ENCODE data around the gene EMP2. TPM values are rescaled to one million over a fixed set of nuclear protein-coding genes. Genes with fewer than 3 reads are reported as not detected.

EMP2 gene
- total and polyA plus RNA-seq, 2 donors: 4.8 to 11.7 TPM

DNA sequence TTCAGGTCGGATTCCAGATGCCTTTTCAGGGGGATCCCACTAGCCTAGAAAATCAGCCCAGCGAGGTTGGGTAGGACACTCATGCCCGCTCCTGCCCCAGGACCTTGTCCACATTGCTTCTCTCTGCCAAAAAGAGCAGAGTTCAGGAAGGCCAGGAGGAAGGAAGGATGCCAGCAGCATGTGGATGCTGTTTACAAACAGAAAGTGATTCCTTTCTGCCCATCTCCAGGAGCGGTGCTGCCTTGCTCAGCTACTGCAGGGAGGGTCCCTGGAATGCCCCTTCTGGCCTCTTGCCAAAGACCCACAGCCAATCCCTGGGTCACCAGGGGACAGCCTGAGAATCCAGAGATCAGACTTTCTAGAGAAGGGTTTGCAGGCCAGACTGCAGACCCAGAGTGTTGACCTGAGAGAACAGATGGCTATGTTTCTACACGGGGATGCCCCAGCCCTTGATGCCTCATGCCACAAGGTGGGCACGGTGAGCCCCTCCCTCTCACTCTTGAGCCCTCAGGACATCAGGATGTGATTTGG is 32.3 kb upstream of the EMP2 start:
- 46% methylated on average over 6 of the region's 6 CpGs for WGBS
- Histone ChIP-seq H3K4me1 (ENCODE audit: control insufficient read depth in 2 of 2, insufficient read depth in 2 of 2, low read length in 2 of 2) (peaks cover 0 to 4% of the 10 kb centered on the region in 2 donors), H3K27me3 (ENCODE audit: control insufficient read depth in 2 of 2, insufficient read depth in 1 of 2, low read length in 1 of 2) (peaks cover 0 to 5% of the 10 kb centered on the region in 2 donors), H3K27ac (ENCODE audit: low read depth in 1 of 2, low read length in 1 of 2) (no peak overlapping the region), H3K4me3 (ENCODE audit: low read length in 2 of 2) (no peak overlapping the region), H3K9me3 (ENCODE audit: control insufficient read depth in 2 of 2, insufficient read depth in 1 of 2, low read length in 1 of 2) (no peaks in the 10 kb centered on the region), H3K36me3 (ENCODE audit: control insufficient read depth in 2 of 2, insufficient read depth in 2 of 2, low read length in 1 of 2) (no peaks in the 10 kb centered on the region)
- no peak for DNase-seq (ENCODE audit: low read depth in 6 of 9, low spot score in 9 of 9)

DNA sequence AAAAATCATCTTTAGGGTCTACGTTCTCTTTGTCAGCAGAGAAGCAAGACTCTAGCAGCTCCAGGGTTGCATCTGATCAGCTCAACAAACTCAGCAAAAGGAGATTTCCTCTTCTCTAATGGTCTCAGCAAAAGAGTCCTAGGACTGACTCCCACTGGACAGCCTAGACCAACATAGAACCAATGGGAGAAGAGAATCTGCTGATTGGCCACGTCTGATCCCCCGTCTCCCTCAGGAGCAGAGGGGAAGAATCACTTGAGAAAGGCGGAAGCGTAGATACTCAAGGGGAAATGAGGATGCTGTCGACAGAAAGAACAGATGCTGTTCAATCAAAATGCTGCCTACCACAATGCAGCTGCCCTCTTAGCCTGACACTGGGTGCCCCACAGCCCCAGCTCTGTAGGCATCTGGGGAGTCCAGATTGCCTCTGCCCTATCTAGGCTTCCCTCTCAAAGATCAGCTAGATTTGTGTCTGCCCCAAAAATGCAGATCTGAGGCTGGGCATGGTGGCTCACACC is 31.5 kb upstream of the EMP2 start:
- H3K36me3 ChIP-seq (ENCODE audit: control insufficient read depth in 2 of 2, insufficient read depth in 2 of 2, low read length in 1 of 2): no peaks in the 10 kb centered on the region
- no peaks in the 10 kb centered on the region for H3K9me3 ChIP-seq (ENCODE audit: control insufficient read depth in 2 of 2, insufficient read depth in 1 of 2, low read length in 1 of 2)
- no peak for DNase-seq (ENCODE audit: low read depth in 6 of 9, low spot score in 9 of 9)
- peaks cover 0 to 4% of the 10 kb centered on the region in 2 donors for H3K4me1 ChIP-seq (ENCODE audit: control insufficient read depth in 2 of 2, insufficient read depth in 2 of 2, low read length in 2 of 2)
- H3K27me3 ChIP-seq (ENCODE audit: control insufficient read depth in 2 of 2, insufficient read depth in 1 of 2, low read length in 1 of 2): peaks cover 0 to 2% of the 10 kb centered on the region in 2 donors
- 92% methylated on average over 6 of the region's 6 CpGs for WGBS
- no peak overlapping the region for H3K27ac ChIP-seq (ENCODE audit: low read depth in 1 of 2, low read length in 1 of 2)
- no peak overlapping the region for H3K4me3 ChIP-seq (ENCODE audit: low read length in 2 of 2)

DNA sequence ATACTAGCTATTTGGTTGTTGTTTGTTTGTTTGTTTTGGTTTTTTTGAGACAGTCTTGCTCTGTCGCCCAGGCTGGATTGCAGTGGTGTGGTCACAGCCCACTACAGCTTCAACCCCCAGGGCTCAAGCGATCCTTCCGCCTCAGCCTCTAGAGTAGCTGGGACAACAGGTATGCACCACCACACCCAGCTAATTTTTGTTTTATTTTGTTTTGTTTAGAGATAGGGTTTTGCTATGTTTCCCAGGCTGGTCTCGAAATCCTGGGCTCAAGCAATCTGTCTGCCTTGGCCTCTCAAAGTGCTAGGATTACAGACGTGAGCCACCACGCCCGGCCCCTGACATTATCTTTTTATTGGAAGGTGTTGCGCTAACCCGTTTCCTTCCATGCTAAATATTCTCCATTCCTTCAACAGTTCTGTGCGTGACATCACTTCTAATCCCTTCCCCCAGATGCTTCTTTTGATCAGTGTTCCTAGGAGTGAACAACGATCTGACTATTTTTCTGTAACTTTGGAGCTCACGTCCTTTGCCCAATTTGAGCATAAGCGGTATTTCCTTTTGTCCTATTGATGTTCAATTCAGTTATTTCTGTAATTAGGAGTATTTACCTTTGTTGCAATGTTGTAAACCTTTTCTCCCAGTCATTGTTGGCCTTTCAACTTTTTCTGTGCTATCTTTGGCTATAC is 30.2 kb upstream of the EMP2 start:
- Histone ChIP-seq H3K36me3 (ENCODE audit: control insufficient read depth in 2 of 2, insufficient read depth in 2 of 2, low read length in 1 of 2) (no peaks in the 10 kb centered on the region), H3K4me3 (ENCODE audit: low read length in 2 of 2) (no peak overlapping the region), H3K27me3 (ENCODE audit: control insufficient read depth in 2 of 2, insufficient read depth in 1 of 2, low read length in 1 of 2) (no peaks in the 10 kb centered on the region), H3K9me3 (ENCODE audit: control insufficient read depth in 2 of 2, insufficient read depth in 1 of 2, low read length in 1 of 2) (no peaks in the 10 kb centered on the region), H3K27ac (ENCODE audit: low read depth in 1 of 2, low read length in 1 of 2) (no peak overlapping the region), H3K4me1 (ENCODE audit: control insufficient read depth in 2 of 2, insufficient read depth in 2 of 2, low read length in 2 of 2) (no peaks in the 10 kb centered on the region)
- WGBS: 94% methylated on average over 13 of the region's 13 CpGs
- no peak for DNase-seq (ENCODE audit: low read depth in 6 of 9, low spot score in 9 of 9)

DNA sequence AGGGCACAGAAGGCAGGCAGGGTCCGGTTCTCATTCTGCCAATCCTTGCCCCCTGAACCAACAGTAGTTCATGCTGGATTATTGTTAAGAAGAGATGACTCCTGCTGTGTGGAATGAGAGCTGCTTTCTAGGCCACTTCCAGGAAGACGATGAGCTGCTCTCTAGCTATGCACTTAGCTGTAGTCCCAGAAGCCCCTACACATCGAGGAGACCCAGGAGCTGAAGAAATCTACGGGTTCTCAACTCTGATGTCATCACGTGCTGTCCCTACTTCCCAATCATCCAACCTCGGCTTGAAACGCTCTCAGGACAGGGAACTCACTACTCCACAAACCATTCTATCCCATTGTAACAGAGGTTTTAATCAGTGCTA is 29.0 kb upstream of the EMP2 start:
- no peaks in the 10 kb centered on the region for H3K4me1 ChIP-seq (ENCODE audit: control insufficient read depth in 2 of 2, insufficient read depth in 2 of 2, low read length in 2 of 2)
- no peak overlapping the region for H3K4me3 ChIP-seq (ENCODE audit: low read length in 2 of 2)
- no peak for DNase-seq (ENCODE audit: low read depth in 6 of 9, low spot score in 9 of 9)
- WGBS: 97% methylated on average over 7 of the region's 7 CpGs
- no peaks in the 10 kb centered on the region for H3K27me3 ChIP-seq (ENCODE audit: control insufficient read depth in 2 of 2, insufficient read depth in 1 of 2, low read length in 1 of 2)
- H3K9me3 ChIP-seq (ENCODE audit: control insufficient read depth in 2 of 2, insufficient read depth in 1 of 2, low read length in 1 of 2): no peaks in the 10 kb centered on the region
- H3K36me3 ChIP-seq (ENCODE audit: control insufficient read depth in 2 of 2, insufficient read depth in 2 of 2, low read length in 1 of 2): no peaks in the 10 kb centered on the region
- H3K27ac ChIP-seq (ENCODE audit: low read depth in 1 of 2, low read length in 1 of 2): no peak overlapping the region

DNA sequence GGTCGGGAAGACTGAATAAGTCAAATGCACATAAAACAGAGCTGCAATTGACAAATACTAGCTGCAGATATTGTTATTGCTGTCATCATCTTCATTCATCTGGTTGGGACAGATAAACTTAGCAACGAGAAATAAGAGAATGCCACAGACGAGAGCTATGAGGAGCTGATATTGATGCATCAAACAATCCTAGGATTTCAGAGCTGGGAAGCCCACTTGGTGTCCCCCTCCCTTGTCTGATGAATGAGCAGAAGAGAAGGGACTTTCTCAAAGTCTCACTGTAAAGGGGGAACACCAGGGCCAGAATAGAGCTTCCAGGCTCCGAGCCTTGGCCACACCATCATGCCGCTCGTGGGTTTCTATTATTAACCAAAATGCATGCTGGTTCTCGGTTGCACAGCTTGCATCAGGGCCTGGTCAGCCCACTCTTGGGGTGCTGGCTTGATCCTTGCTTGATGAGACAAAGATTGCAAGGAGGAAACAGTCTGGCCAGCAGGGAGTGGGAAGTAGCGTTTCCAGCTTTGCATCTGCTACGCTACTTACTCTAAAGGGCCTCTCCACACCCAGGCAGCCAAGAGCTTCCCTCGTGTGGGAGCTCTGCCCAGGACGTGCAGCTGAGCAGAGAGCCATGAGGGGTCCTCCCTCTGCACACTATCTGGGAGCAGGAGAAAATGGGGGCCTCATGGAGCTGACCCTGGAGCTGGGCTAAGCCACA is 28.4 kb upstream of the EMP2 start:
- no peaks in the 10 kb centered on the region for H3K27me3 ChIP-seq (ENCODE audit: control insufficient read depth in 2 of 2, insufficient read depth in 1 of 2, low read length in 1 of 2)
- DNase-seq (ENCODE audit: low read depth in 6 of 9, low spot score in 9 of 9): no peak
- no peaks in the 10 kb centered on the region for H3K36me3 ChIP-seq (ENCODE audit: control insufficient read depth in 2 of 2, insufficient read depth in 2 of 2, low read length in 1 of 2)
- no peaks in the 10 kb centered on the region for H3K9me3 ChIP-seq (ENCODE audit: control insufficient read depth in 2 of 2, insufficient read depth in 1 of 2, low read length in 1 of 2)
- no peak overlapping the region for H3K27ac ChIP-seq (ENCODE audit: low read depth in 1 of 2, low read length in 1 of 2)
- 85% methylated on average over 11 of the region's 11 CpGs for WGBS
- H3K4me3 ChIP-seq (ENCODE audit: low read length in 2 of 2): no peak overlapping the region
- no peaks in the 10 kb centered on the region for H3K4me1 ChIP-seq (ENCODE audit: control insufficient read depth in 2 of 2, insufficient read depth in 2 of 2, low read length in 2 of 2)

DNA sequence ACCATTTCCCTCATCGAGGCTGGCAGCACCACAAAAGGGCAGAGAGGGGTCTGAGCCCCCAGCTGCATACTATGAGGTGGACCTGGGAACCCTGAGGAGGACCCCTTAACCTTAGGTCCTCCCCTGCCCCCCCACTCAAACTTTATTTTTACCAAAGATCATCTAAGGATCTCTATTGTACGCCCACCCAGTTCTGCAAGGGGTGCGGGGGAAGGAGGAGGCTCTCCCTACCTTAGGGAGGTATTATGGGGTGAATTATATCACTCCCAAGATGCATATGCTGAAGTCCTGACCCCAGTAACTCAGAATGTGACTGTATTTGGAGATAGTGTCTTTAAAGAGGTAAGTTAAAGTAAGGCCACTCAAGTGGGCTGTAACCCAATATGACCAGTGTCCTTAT is 26.8 kb upstream of the EMP2 start:
- H3K4me1 ChIP-seq (ENCODE audit: control insufficient read depth in 2 of 2, insufficient read depth in 2 of 2, low read length in 2 of 2): no peaks in the 10 kb centered on the region
- no peak overlapping the region for H3K27ac ChIP-seq (ENCODE audit: low read depth in 1 of 2, low read length in 1 of 2)
- H3K9me3 ChIP-seq (ENCODE audit: control insufficient read depth in 2 of 2, insufficient read depth in 1 of 2, low read length in 1 of 2): no peaks in the 10 kb centered on the region
- H3K36me3 ChIP-seq (ENCODE audit: control insufficient read depth in 2 of 2, insufficient read depth in 2 of 2, low read length in 1 of 2): no peaks in the 10 kb centered on the region
- 82% methylated on average over 3 of the region's 3 CpGs for WGBS
- no peaks in the 10 kb centered on the region for H3K27me3 ChIP-seq (ENCODE audit: control insufficient read depth in 2 of 2, insufficient read depth in 1 of 2, low read length in 1 of 2)
- H3K4me3 ChIP-seq (ENCODE audit: low read length in 2 of 2): no peak overlapping the region
- no peak for DNase-seq (ENCODE audit: low read depth in 6 of 9, low spot score in 9 of 9)

DNA sequence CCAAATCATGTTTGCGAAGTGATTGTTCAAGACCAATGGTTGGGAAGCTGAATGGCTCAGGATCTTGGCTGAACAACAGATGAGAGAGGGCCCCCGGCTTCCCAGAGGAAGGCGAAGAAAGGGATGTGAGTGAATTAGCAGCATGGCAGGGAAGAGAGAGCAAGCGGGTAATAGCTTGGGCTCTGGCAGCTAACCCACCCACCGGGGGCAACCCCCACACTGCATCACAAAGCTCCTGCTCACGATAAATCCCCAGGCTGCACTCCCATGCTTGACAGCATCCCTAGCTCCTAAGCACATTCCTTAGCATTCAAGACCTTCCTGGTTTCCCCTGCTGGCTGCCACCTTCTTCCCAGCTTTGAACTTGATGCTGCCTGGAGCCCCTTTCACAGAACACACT is 26.2 kb upstream of the EMP2 start:
- no peak overlapping the region for H3K4me3 ChIP-seq (ENCODE audit: low read length in 2 of 2)
- H3K4me1 ChIP-seq (ENCODE audit: control insufficient read depth in 2 of 2, insufficient read depth in 2 of 2, low read length in 2 of 2): no peaks in the 10 kb centered on the region
- H3K27me3 ChIP-seq (ENCODE audit: control insufficient read depth in 2 of 2, insufficient read depth in 1 of 2, low read length in 1 of 2): no peaks in the 10 kb centered on the region
- no peaks in the 10 kb centered on the region for H3K9me3 ChIP-seq (ENCODE audit: control insufficient read depth in 2 of 2, insufficient read depth in 1 of 2, low read length in 1 of 2)
- 90% methylated on average over 6 of the region's 6 CpGs for WGBS
- H3K36me3 ChIP-seq (ENCODE audit: control insufficient read depth in 2 of 2, insufficient read depth in 2 of 2, low read length in 1 of 2): no peaks in the 10 kb centered on the region
- DNase-seq (ENCODE audit: low read depth in 6 of 9, low spot score in 9 of 9): no peak
- H3K27ac ChIP-seq (ENCODE audit: low read depth in 1 of 2, low read length in 1 of 2): no peak overlapping the region

DNA sequence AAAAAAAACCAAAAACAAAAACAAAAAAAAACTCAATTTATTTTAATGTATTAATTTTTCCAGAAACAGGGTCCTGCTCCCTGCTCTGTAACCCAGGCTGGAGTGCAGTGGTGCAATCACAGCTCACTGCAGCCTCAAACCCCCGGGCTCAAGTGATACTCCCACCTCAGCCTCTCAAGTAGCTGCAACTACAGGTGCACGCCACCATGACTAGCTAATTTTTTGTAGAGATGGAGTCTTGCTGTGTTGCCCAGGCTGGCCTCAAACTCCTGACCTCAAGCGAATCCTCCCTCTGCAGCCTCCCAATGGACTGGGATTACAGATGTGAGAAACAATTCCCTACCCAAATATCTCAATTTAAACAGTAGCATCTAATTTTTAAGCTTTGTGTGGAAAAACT is 25.2 kb upstream of the EMP2 start:
- 93% methylated on average over 3 of the region's 3 CpGs for WGBS

More for the DNA sequence above, 25.2 kb upstream of the EMP2 start:
- no peak for DNase-seq (ENCODE audit: low read depth in 6 of 9, low spot score in 9 of 9)
- Histone ChIP-seq H3K36me3 (ENCODE audit: control insufficient read depth in 2 of 2, insufficient read depth in 2 of 2, low read length in 1 of 2) (no peaks in the 10 kb centered on the region), H3K4me3 (ENCODE audit: low read length in 2 of 2) (no peak overlapping the region), H3K27ac (ENCODE audit: low read depth in 1 of 2, low read length in 1 of 2) (no peak overlapping the region), H3K4me1 (ENCODE audit: control insufficient read depth in 2 of 2, insufficient read depth in 2 of 2, low read length in 2 of 2) (no peaks in the 10 kb centered on the region), H3K9me3 (ENCODE audit: control insufficient read depth in 2 of 2, insufficient read depth in 1 of 2, low read length in 1 of 2) (no peaks in the 10 kb centered on the region), H3K27me3 (ENCODE audit: control insufficient read depth in 2 of 2, insufficient read depth in 1 of 2, low read length in 1 of 2) (no peaks in the 10 kb centered on the region)

Data from thymus (tissue), 11 donors.